Activated CD4-positive, alpha-beta T cell treated with anti-CD3 and anti-CD28 coated beads for 36 hours (primary cell): ENCODE data around the gene TACC2. TPM values are rescaled to one million over a fixed set of nuclear protein-coding genes. Genes with fewer than 3 reads are reported as not detected.

Experiments used
- ATAC-seq: fragments of 200-7000 bp; cut with Tn5 transposase; one replicate; pipeline ENCODE4 v1.10.0; 2021; ENCODE audit warnings: mild to moderate bottlenecking, moderate library complexity
- CTCF ChIA-PET: fragments of 350-600 bp; sonication (Branson Sonifier 250); formaldehyde crosslinking; loops from one replicate; lab custom pipeline; 2021; ENCODE audit warnings: antibody characterized with exemption; lab: Charles Lee
- POLR2A ChIA-PET: fragments of 350-600 bp; sonication (Branson Sonifier 250); formaldehyde crosslinking; loops from one replicate; lab custom pipeline; 2021; ENCODE audit warnings: antibody characterized with exemption, inconsistent platforms; lab: Charles Lee
- DNase-seq: peaks from one replicate; pipeline ENCODE4 v3.0.0-alpha.2; 2020
- H3K27ac Mint-ChIP-seq: one replicate; pipeline ENCODE4 v1.8.0; 2021; ENCODE audit warnings: mixed read lengths
- H3K27me3 Mint-ChIP-seq: one replicate; pipeline ENCODE4 v1.8.0; 2021; ENCODE audit warnings: mixed read lengths
- H3K36me3 Mint-ChIP-seq: one replicate; pipeline ENCODE4 v1.8.0; 2021; ENCODE audit warnings: low read depth, mixed read lengths
- H3K4me1 Mint-ChIP-seq: one replicate; pipeline ENCODE4 v1.8.0; 2021; ENCODE audit warnings: mixed read lengths
- H3K4me3 Mint-ChIP-seq: one replicate; pipeline ENCODE4 v1.8.0; 2021; ENCODE audit warnings: mild to moderate bottlenecking, moderate library complexity, mixed read lengths
- H3K9me3 Mint-ChIP-seq: one replicate; pipeline ENCODE4 v1.8.0; 2021; ENCODE audit warnings: low read depth, mixed read lengths
- intact Hi-C, 2 experiments: fragments of 100-400 bp; cut with DNase I in 1 of 2; cut with micrococcal nuclease in 1 of 2; formaldehyde crosslinking; loops; one replicate each; pipeline versions ENCODE4 v1.14.2 to v1.15.1; 2022 to 2024; cut with DNase I, micrococcal nuclease
- total RNA-seq, 2 experiments: library from RNA; stranded (reverse); gene quantifications; one replicate each; pipeline ENCODE4 v1.2.3, GENCODE V29; 2021

The TACC2 gene
- total RNA-seq, 2 experiments from 2014 or later, result not detected

DNA sequence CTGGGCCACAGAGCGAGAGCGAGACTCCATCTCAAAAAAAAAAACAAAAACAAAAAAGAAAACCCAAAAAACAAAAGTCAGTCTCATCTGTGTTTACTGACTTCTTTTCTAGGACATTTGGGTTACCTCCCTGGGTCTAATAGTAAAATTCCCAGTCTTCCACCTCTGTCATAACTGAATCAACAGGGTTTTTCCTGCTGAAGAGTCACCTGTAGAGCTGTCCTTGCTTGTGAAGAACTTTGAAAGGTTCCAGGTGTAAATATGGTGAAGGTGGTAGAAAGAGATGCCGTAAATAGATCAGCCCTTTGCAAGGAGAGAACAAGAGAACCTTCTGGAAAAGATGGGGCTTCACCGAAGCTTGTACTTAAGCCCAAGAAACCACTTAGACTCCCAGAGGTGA lies 169.4 kb downstream of the TACC2 start:
- Mint-ChIP-seq H3K27me3 (peaks cover 33% of the 10 kb centered on the region), H3K36me3 (no peaks in the 10 kb centered on the region), H3K4me3 (no peak overlapping the region), H3K27ac (no peak overlapping the region), H3K9me3 (no peaks in the 10 kb centered on the region), H3K4me1 (no peaks in the 10 kb centered on the region)
- DNase-seq (no peak), ATAC-seq (no peak)
- ChIA-PET CTCF (no interaction called here), POLR2A (no interaction called here)
- intact Hi-C loops, result no loop called here

DNA sequence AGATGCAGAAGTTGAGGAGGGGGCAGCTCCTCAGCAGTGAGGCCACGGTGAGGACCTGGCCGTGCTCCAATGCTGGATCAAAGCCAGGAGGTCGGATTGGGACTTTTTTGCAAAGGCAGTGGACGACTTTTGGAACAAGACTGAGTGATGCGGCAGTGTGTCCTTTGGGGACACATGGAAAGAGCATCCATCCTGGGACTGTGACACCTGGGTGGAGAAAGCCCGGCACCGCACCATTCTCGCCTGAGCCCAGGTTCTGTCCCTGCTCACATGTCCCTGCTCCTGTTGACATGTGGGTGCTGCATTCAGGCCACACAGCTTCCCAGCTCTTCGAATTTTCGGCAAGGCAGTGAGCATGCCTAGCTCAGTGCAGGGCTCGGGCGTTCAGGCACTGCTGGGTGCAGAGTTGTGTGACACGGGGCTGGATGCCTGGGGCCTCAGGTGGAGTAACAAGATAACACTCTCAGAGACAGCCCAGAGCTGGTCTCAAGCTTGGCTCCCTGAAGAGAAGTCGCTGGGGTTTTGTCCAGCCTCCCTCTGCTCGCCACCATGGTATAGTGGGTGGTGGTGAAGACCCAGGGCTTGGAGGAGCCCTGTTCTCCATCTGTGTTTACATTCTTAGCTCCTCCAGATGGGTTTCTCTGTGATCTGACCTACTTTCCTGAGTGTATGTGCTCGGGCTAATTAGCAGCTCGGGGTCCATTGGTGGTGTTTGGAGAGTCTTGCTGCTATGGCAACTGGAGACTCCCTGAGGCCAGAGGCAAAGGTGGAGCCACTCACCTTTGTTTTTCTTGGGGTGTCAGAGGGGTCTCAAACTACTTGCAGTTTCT lies 170.4 kb downstream of the TACC2 start:
- H3K27ac Mint-ChIP-seq, result no peak overlapping the region
- intact Hi-C loops, result no loop called here
- no peaks in the 10 kb centered on the region for H3K9me3 Mint-ChIP-seq
- H3K4me1 Mint-ChIP-seq, result peaks cover 3% of the 10 kb centered on the region
- peaks cover 38% of the 10 kb centered on the region for H3K27me3 Mint-ChIP-seq
- DNase-seq, result no peak
- POLR2A ChIA-PET, result no interaction called here
- no peaks in the 10 kb centered on the region for H3K36me3 Mint-ChIP-seq
- CTCF ChIA-PET, result no interaction called here
- no peak for ATAC-seq
- H3K4me3 Mint-ChIP-seq, result no peak overlapping the region

DNA sequence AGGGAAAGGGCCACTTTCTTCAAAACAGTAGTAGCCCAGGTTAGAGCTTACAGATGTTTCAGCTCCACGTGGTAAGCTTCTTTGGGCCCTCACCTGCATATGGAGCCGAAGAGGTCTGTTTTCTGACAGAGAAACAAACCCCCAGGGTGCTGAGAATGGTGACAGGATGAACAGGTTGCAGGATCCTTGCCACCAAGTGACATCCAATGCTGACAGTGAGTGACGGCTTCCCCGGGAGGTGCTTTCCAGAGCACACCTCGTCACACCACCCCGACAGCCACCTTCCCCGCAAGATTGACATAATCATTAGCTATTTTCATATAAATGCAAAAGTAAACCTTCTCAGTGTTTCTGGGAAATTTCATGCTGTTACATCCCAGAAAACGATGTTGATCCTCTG lies 172.8 kb downstream of the TACC2 start:
- Mint-ChIP-seq H3K4me1 (peaks cover 6% of the 10 kb centered on the region), H3K36me3 (no peaks in the 10 kb centered on the region), H3K9me3 (no peaks in the 10 kb centered on the region), H3K27me3 (peaks cover 54% of the 10 kb centered on the region), H3K4me3 (no peak overlapping the region), H3K27ac (no peak overlapping the region)
- DNase-seq (no peak), ATAC-seq (no peak)
- ChIA-PET CTCF (interaction anchor here (1.1 kb wide), 1 partner anchor 8 kb away, joined by 3 read pairs; no protein-coding TSS in a partner anchor), POLR2A (no interaction called here)
- intact Hi-C loops, result no loop called here

DNA sequence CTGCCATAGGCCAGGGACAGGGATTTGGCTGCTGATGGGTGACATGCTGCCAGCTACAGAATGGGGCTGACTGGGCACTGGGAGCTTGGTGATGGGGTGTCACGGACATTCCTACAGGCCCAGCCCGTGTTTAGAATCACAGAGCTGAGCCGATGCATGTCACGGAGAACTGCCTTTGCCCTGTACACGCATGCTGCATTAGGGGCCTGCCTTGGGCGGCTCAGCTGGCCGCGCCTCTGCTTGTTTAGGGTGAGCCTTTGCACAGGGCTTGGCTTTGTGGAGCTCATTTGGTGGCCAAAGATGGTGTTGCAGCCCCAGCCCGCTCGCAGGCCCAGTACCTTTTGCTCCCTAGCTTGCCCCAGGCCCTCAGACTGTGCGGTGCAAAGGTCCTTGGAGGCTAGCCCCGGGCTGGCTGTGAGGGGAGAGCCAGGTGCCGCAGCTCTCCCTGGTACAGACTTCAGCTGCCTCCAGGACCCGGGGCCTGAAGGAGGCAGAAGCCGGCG lies 173.8 kb downstream of the TACC2 start:
- ChIA-PET CTCF (interaction anchor here (1.1 kb wide), 1 partner anchor 9 kb away, joined by 3 read pairs; no protein-coding TSS in a partner anchor), POLR2A (no interaction called here)

DNA sequence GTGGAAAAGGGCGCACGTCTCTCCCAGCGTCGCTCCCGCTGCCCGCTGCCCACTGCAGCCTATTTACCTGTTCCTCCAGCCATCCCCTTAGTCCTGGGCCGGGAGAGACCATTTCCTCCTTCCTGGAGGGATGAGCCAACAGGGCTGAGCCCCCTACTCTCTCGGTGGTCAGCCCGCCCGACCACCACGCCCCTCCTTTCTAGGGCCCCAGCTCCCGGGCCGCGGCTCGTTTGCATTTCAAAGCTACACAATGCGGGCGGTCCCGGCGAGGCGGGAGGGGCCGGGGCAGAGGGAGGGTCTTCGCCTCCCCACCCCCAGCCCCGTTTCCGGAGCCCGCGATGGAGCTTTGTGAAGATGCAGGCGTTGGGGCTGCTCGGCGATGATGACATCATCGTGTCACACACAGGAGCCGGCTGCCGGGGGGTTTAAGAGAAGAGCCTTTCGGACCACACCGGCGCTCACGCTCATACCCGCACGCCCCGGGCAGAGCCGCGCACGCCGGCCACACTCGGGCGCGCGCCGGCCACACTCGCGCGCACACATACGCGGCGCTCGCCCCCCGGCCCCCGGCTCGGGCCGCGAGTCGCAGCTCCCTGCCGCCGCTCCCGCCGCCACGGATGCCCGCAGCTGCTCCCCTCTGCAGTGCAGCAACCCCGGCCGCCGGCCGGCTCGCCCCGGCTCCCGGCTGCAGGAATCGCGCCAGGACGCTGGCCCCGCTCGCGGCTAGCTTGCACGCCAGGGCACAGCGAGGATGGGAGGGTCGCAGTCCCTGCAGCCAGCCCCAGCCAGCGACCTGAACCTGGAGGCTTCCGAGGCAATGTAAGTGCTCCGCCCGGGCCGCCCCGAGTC lies 174.4 kb downstream of the TACC2 start:
- peaks cover 55% of the 10 kb centered on the region for H3K27me3 Mint-ChIP-seq

More for the DNA sequence above, 173.8 kb downstream of the TACC2 start:
- H3K27ac Mint-ChIP-seq, result no peak overlapping the region
- H3K4me1 Mint-ChIP-seq, result peaks cover 6% of the 10 kb centered on the region
- no peaks in the 10 kb centered on the region for H3K36me3 Mint-ChIP-seq
- DNase-seq (no peak), ATAC-seq (no peak)
- H3K4me3 Mint-ChIP-seq, result no peak overlapping the region
- intact Hi-C loops, result no loop called here
- peaks cover 55% of the 10 kb centered on the region for H3K27me3 Mint-ChIP-seq
- no peaks in the 10 kb centered on the region for H3K9me3 Mint-ChIP-seq

DNA sequence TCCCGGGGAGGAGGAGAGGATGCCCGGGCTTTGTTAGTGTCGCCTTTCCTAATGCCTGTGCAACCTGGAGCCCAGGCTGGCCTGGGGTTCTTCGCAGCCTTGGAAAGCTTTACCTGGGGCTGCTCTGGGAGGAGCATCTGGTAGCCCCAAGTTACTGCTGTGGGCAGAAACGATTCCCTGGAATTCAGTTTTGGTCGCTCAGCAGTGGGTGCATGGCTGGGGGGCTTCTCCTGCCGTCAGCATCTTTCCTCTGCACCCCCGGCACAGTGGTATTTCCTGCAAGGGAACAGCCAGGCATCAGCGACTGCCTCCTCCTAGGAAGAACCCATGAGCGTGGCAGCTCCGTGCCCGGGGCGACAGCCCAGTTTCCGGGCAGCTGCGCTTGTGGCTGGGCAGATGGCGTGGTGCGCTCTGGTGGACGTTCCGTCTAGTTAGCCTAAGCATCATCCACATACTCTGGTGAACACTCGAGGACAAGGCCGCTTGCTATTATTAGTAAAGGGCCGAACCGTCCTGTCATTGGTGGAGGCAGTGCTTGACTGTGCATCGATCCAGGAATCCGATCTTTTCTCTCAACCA lies 175.1 kb downstream of the TACC2 start:
- intact Hi-C loops, result no loop called here
- Mint-ChIP-seq H3K36me3 (no peaks in the 10 kb centered on the region), H3K9me3 (no peaks in the 10 kb centered on the region), H3K27ac (no peak overlapping the region), H3K4me1 (peaks cover 6% of the 10 kb centered on the region), H3K27me3 (peaks cover 51% of the 10 kb centered on the region), H3K4me3 (no peak overlapping the region)
- DNase-seq (no peak), ATAC-seq (no peak)
- ChIA-PET POLR2A (no interaction called here), CTCF (no interaction called here)

More for the DNA sequence above, 174.4 kb downstream of the TACC2 start:
- DNase-seq (peak; percentile 28), ATAC-seq (peak; percentile 30)
- Mint-ChIP-seq H3K9me3 (no peaks in the 10 kb centered on the region), H3K36me3 (no peaks in the 10 kb centered on the region), H3K27ac (no peak overlapping the region), H3K4me1 (peaks cover 6% of the 10 kb centered on the region), H3K4me3 (no peak overlapping the region)
- ChIA-PET POLR2A (no interaction called here), CTCF (interaction anchor here (0.6 kb wide), 1 partner anchor 1421 kb away, joined by 3 read pairs; no protein-coding TSS in a partner anchor)
- intact Hi-C loops, result no loop called here

DNA sequence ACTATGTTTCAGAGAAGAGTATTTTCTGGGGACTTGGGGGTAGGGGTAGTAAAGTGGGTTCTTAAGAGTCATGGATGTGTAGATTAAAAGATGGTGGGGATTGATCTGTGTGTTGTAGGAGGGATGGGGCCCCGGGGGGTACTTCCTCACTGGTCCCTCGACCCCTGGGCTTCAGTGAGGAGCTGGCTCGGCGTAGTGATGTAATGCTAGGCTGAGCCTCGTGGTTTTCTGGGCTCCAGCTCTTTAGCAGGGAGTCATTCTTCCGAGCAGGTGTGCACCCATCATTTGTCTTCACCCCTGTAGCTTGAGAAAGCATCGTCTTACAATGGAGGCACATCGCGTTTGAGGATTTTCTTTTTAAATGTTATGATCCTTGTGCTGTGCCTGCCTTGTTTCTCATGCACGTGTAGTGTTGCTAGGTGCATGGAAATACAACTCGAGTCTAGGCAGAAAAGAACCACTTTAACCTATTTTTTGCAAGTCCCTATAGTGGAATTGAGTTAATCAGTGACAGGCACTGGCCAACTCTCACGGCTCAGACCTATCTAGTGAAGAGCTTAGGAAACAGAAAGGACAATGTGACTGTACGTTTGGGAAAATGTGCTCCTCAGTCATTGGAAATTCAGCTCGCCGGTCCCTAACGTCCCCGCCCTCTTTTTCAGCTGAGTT lies 176.0 kb downstream of the TACC2 start:
- H3K27ac Mint-ChIP-seq, result no peak overlapping the region
- peaks cover 48% of the 10 kb centered on the region for H3K27me3 Mint-ChIP-seq
- ChIA-PET CTCF (interaction anchor here (0.7 kb wide), 1 partner anchor 420 kb away, joined by 3 read pairs; no protein-coding TSS in a partner anchor), POLR2A (no interaction called here)
- H3K4me3 Mint-ChIP-seq, result no peak overlapping the region
- H3K4me1 Mint-ChIP-seq, result peaks cover 6% of the 10 kb centered on the region
- no peak for ATAC-seq
- no peak for DNase-seq
- H3K36me3 Mint-ChIP-seq, result no peaks in the 10 kb centered on the region
- intact Hi-C loops, result no loop called here
- H3K9me3 Mint-ChIP-seq, result no peaks in the 10 kb centered on the region

DNA sequence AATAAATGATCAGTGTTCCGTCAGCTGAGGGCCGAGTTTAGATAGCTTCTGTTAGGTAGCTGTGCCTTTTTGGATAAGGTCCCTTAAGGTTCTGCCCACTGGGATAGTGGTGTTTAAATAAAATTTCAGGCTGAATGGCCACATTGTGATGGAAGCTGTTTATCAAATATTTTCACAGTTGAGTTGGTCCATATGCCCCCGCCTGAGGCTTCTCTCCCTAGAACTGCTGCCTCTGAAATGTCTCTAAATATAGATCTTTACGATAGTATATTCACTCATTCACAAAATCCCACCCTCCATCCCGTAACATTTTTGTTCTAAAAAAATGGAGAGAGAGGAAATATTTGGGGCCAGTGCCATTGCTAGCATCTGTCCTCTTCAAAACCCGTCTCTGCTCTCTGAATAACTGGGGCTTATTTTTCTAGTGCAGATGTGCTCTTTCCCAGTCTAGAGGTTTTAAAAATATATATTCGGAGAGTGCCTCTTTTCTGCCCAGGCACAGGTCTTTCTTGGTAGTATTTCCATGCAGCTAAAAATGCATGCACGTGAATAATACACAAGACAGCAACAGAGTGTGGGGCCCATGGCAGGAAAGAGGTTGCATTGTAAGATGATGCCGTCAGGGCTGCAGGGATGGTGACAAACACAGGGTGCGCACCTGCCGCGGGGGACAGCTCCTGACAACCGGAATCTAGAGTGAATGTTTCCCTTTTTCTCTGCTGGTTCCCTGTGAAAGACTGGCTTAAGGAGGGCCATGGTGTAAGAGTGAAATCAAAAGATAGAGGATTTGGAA lies 176.7 kb downstream of the TACC2 start:
- Mint-ChIP-seq H3K27me3 (peaks cover 50% of the 10 kb centered on the region), H3K36me3 (no peaks in the 10 kb centered on the region), H3K9me3 (no peaks in the 10 kb centered on the region), H3K4me3 (no peak overlapping the region), H3K4me1 (peaks cover 6% of the 10 kb centered on the region), H3K27ac (no peak overlapping the region)
- ATAC-seq (no peak), DNase-seq (no peak)
- ChIA-PET CTCF (interaction anchor here (0.7 kb wide), 1 partner anchor 421 kb away, joined by 3 read pairs; no protein-coding TSS in a partner anchor), POLR2A (no interaction called here)
- intact Hi-C loops, result no loop called here

DNA sequence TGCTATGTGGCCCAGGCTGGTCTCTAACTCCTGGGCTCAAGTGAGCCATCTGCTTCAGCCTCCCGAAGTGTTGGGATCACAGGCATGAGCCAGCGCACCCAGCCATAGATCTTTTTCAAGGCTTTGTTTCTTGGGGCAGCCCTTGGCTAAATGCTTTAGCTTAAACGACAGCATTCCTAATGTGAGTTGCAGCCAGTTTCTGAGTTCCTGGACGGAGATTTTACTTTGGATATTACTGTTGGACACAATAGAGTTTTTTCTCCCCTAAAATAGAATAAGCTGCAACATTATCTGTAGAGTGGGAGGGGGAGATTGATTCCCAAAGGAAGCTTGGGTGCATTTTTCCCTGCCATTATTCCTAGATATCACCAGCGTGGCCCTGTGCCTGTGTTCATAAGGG lies 179.1 kb downstream of the TACC2 start:
- Mint-ChIP-seq H3K27ac (no peak overlapping the region), H3K4me1 (peaks cover 6% of the 10 kb centered on the region), H3K36me3 (no peaks in the 10 kb centered on the region), H3K27me3 (peaks cover 33% of the 10 kb centered on the region), H3K4me3 (no peak overlapping the region), H3K9me3 (no peaks in the 10 kb centered on the region)
- POLR2A ChIA-PET, result interaction anchor here (0.7 kb wide), 1 partner anchor 500 kb away, joined by 3 read pairs; no protein-coding TSS in a partner anchor
- DNase-seq (no peak), ATAC-seq (no peak)
- intact Hi-C loops, result no loop called here
- CTCF ChIA-PET, result no interaction called here

DNA sequence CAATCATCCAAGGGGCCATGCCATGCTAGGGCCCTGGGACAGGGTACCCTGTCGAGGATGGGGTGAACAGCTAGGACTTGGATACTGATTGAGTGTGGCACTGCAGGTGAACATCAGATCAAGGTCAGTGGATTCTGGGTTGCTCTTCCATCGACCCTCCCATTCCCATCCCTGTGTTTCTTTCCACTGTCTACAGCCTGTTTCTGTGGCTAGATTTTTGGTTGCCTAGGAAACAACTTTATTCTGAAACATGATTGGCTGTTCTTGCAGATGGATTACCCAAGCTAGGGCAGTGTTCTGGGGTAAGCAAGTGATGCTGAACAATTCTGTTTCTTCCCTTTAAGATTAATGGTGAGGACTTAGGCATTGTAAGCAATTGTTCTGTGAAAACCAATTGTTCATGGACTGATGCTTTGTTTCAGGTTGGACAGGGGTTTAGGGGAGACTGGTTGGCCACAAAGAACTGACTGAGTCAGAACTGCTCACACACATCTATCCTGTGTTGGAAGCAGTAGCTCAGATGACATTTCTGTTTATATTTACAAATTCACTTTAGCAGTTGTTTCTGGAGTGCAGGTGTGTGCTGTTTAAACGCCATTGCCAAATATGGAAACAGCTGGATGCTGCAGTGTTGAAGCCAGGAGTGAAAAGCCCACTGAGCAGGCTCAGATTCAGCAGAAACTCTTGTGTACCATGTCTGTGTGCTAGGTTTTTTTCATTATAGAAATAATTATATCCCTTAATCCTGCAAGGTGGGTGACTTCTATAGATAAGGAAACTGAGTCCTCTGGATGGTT lies 179.8 kb downstream of the TACC2 start:
- POLR2A ChIA-PET, result interaction anchor here (0.7 kb wide), 1 partner anchor 499 kb away, joined by 3 read pairs; no protein-coding TSS in a partner anchor
- ATAC-seq (no peak), DNase-seq (no peak)
- Mint-ChIP-seq H3K27ac (no peak overlapping the region), H3K4me3 (no peak overlapping the region), H3K27me3 (peaks cover 33% of the 10 kb centered on the region), H3K4me1 (peaks cover 6% of the 10 kb centered on the region), H3K9me3 (no peaks in the 10 kb centered on the region), H3K36me3 (no peaks in the 10 kb centered on the region)
- intact Hi-C loops, result no loop called here
- CTCF ChIA-PET, result no interaction called here
